PC-3 (cell line): ENCODE measurements around the gene ARHGAP42.

ENCODE experiments used
- EZH2 ChIP-seq: fragments of 300-600 bp; sonication (generic); IDR thresholded peaks from one replicate; pipeline ENCODE4 v1.6.1; 2017; ENCODE audit warnings: antibody characterized with exemption, mild to moderate bottlenecking, low read length; ENCODE audit not compliant: unreplicated experiment
- TF ChIP-seq, protein P1 (sequence below): fragments of 300-600 bp; sonication (generic); conservative IDR thresholded peaks from 2 replicates; pipeline ENCODE4 v1.5.1; 2017; ENCODE audit warnings: antibody characterized with exemption, low read depth, mild to moderate bottlenecking, low read length

- TF ChIP-seq, protein P1, sequence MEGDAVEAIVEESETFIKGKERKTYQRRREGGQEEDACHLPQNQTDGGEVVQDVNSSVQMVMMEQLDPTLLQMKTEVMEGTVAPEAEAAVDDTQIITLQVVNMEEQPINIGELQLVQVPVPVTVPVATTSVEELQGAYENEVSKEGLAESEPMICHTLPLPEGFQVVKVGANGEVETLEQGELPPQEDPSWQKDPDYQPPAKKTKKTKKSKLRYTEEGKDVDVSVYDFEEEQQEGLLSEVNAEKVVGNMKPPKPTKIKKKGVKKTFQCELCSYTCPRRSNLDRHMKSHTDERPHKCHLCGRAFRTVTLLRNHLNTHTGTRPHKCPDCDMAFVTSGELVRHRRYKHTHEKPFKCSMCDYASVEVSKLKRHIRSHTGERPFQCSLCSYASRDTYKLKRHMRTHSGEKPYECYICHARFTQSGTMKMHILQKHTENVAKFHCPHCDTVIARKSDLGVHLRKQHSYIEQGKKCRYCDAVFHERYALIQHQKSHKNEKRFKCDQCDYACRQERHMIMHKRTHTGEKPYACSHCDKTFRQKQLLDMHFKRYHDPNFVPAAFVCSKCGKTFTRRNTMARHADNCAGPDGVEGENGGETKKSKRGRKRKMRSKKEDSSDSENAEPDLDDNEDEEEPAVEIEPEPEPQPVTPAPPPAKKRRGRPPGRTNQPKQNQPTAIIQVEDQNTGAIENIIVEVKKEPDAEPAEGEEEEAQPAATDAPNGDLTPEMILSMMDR, result no peak
- TF ChIP-seq EZH2, result no peak
Measured at GRCh38 chr11:100851584-100852152, 164.6 kb downstream of the ARHGAP42 start.
